CD4-positive, alpha-beta T cell treated with Interleukin-10 for 1 hour (primary cell): ENCODE measurements around the gene SLC25A51.
"Not testable (repeated sequence)": the region's sequence is repeated elsewhere in the genome, so short reads cannot be mapped to it uniquely, and the experiment has no call there.

Experiments used
- DNase-seq: peaks from one replicate; pipeline ENCODE4 v3.0.0-alpha.2; 2020

The SLC25A51 gene

GRCh38 chr9:37902796-37903646, 906 bp downstream of the SLC25A51 start:
- DNase-seq: peak; percentile 2

DNA sequence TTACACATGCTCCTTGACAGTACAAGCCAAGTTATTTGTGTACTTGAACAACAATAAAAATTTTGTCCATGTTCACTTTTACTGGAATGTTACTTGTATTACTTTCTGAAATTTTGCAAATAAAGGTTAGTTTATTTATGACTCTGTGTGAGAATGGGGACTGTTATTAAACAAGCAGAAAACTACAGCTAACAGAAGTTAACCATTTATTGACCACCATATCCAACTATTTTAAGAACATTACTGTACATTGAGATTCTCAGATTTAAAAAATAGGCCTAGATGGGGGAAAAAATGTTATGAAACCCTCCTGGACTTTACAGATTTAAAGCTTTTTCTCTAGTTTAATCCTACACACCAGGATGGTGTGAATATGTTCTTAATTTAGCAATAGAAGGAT, 1.8 kb downstream of the SLC25A51 start:
- DNase-seq: no peak

- no peak for DNase-seq
Observed at GRCh38 chr9:37899041-37899440, 4.9 kb downstream of the SLC25A51 start.

GRCh38 chr9:37897665-37898064, 6.3 kb downstream of the SLC25A51 start:
- no peak for DNase-seq

DNA sequence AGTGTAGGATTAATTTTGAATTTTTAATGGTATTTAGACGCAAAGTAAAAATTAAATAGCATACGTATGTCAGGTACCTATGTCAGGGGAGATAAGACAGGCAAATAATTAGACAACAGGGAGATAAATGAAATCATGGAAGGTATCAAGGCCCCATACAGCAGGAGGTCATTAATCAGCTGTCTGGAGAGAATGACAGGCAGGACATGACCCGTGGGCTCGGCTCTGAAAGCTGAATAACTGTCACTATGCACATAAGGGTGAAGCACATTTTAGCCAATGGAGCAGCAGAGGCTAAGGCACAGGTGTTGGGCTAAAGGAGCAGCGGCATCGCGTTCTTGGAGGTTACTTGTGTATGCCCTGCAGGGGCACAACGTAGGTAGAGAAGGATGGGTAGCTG, 11.9 kb downstream of the SLC25A51 start:
- DNase-seq: no peak

DNA sequence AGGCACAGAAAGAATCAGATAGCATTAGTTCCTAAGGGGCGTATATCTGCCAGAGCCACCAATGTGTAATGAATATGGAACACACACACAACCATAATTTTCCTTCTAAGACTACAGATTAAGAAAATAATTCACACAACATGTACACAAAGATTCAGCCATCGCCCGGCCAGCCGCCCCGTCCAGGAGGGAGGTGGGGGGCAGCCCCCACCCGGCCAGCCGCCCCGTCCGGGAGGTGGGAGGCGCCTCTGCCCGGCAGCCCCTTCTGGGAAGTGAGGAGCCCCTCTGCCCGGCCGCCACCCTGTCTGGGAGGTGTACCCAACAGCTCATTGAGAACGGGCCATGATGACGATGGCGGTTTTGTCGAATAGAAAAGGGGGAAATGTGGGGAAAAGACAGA, 12.9 kb downstream of the SLC25A51 start:
- not testable (repeated sequence) for DNase-seq

DNA sequence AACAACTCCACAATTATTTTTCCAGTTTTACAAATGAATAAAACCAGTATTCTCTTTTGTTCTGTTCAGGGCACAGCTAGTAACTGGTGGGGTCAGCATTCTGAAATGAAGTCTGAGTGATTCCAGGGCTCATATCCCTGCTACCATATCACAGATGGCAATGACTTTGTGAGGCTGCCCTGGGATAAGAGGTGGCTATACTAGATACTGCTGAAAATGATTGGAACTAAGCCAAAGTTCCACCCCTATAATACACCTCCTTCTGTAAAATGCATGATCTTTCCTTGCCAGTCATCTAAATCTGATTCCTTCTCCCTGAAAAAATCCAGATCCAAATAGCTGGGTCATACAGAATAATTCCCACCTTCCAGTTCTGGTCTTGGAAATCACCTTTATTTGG, 14.4 kb downstream of the SLC25A51 start:
- DNase-seq: no peak

GRCh38 chr9:37887977-37888583, 15.8 kb downstream of the SLC25A51 start:
- not testable (repeated sequence) for DNase-seq

DNA sequence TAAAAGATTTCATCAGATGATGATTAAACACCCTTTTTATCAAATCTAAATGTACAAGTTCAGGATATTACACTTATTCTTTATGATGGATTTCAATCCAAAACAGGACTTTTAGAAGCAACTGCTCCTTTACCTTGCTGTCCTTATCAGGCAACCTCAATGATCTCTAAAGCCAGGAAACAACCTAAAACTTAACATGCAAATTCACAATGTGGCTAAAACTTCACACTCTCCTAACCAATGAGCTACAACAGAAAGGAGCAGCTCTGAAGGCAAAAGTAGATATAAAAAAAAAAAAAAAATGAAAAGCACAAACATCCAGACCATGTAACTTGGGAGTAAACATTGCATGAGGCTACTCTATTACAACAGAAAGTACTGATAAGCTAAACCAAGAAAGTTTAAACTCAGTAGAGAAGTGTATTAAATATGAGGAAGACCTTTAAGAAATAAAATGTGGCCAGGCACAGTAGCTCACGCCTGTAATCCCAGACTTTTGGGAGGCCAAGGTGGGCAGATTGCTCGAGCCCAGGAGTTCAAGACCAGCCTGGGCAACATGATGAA, 22.9 kb downstream of the SLC25A51 start:
- no peak for DNase-seq

DNA sequence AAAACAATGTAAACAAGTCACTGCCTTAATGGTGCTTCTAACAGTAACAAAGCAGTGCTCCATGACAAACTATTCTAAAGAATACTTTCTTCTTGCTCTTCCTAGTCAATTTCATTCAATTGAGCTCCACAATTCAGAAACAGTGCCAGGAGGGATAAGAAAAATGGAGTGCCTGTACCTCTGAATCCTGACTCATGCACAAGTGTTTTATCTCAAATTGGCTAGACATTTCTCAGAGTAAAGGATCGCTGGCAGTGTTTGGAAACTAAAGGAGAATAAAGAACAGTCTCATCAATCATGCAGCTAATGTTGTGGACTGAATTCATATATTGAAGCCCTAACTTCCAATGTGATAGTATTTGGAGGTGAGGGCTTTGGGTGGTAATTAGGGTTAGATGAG, 27.6 kb downstream of the SLC25A51 start:
- no peak for DNase-seq

- no peak for DNase-seq
Observed at GRCh38 chr9:37873955-37874354, 30.0 kb downstream of the SLC25A51 start.

DNA sequence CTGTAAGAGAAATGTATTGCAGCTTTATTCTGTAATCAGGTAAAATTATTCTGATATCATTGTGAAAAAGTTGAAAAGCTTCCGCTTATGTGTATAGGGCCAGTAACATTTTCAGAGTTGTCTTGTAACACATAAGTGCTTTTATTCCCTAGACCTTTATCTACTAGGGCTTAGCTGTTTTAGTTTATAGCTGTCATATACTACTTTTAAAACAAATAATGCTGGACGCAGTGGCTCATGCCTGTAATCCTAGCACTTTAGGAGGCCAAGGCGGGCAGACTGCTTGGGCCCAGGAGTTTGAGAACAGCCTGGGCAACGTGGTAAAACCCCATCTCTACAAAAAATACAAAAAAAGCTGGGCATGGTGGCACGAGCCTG, 33.1 kb downstream of the SLC25A51 start:
- DNase-seq: no peak

DNA sequence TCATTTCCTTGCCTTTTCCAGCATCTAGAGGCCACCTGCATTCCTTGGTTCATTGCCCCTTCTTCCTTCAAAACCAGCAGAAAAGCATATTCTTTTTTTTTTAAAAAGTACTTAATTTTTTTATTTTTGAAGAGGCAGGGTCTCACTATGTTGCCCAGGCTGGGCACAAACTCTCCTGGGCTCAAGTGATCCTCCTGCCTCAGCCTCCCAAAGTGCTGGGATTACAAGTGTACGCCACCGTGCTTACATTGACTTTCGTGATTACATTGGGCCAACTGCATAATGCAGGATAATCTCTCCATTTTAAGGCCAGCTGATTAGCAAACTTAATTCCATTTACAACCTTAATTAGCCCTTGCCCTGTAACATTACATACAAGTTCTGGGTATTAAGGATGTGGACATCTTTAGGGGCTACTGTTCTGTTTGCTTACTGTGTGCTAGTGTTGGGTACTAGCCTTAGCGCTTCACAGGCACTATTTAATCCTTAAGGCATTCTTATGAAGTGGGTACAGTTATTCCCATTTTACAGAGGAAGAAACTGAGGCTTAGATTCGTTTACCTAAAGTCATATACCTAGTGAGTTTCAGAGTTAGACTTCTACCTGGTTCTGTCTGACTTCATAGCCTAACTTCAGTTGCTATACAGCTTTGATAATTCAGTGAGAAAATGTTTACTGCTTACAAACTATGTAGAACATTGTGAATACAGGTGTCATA, 33.7 kb downstream of the SLC25A51 start:
- DNase-seq: no peak

GRCh38 chr9:37862530-37862929, 41.4 kb downstream of the SLC25A51 start:
- DNase-seq: no peak

DNA sequence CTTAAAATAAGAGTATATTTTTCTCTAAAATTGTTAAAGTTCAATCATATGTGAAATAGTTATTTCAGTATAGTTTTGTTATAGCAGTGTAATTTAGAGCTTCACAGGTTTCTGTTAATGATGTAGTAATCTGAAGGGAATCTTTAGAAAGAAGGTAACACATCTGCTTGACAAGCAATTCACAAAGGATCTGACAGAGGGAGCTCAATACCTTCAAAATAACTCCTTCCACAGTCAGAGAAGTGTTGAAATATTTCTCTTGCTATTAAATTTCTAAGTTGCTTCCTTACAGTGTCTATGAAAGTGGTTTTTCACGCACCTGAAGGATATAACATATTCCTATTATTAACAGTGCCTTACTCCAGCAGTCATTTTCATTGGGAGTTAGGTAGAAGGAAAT, 44.9 kb downstream of the SLC25A51 start:
- DNase-seq: no peak

GRCh38 chr9:37856551-37856950, 47.4 kb downstream of the SLC25A51 start:
- no peak for DNase-seq

GRCh38 chr9:37852222-37852621, 51.7 kb downstream of the SLC25A51 start:
- no peak for DNase-seq

DNA sequence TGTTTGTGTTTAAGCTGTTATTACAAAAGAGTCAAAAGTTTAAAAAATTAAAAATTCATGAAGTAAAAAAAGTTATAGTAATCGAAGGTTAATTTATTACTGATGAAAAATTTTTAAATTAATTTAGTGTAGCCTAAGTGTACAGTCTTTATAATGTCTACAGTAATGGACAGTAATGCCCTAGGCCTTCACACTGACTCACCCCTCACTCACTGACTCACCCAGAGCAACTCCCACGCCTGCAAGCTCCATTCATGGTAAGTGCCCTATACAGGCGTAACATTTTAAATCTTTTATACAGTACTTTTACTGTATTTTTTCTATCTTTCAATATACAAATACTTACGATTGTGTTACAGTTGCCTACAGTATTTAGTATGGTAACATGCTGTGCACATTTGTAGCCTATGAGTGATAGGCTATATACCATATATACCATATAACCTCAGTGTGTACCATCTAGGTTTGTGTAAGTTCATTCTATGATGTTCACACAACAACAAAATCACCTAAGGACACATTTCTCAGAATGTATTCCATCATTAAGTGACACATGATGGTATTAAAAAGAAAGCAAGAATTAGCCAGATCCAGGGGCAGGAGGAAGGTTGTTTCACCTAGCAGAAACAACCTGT, 63.2 kb downstream of the SLC25A51 start:
- no peak for DNase-seq

GRCh38 chr9:37839496-37840461, 64.1 kb downstream of the SLC25A51 start:
- DNase-seq: no peak
